Endodermal cell (in vitro differentiated cells): ENCODE results near the gene FAM149A. TPM values are rescaled to one million over a fixed set of nuclear protein-coding genes. Genes with fewer than 3 reads are reported as not detected.

Experiments used
- DNase-seq: peaks from one replicate; pipeline ENCODE4 v3.0.0-alpha.2; 2017
- H3K27ac ChIP-seq: 2 replicates; pipeline ENCODE4 v1.5.1; 2013; ENCODE audit warnings: mild to moderate bottlenecking, low read depth, low read length, moderate library complexity
- H3K27me3 ChIP-seq: 2 replicates; pipeline ENCODE4 v1.6.1; 2013; ENCODE audit warnings: mild to moderate bottlenecking, low read length, moderate library complexity; ENCODE audit not compliant: insufficient read depth, control insufficient read depth, poor library complexity, severe bottlenecking
- H3K36me3 ChIP-seq: 2 replicates; pipeline ENCODE4 v1.7.0; 2013; ENCODE audit warnings: mild to moderate bottlenecking, low read length, moderate library complexity; ENCODE audit not compliant: control insufficient read depth, insufficient read depth
- H3K4me1 ChIP-seq: one replicate; pipeline ENCODE4 v1.7.0; 2013; ENCODE audit warnings: low read length; ENCODE audit not compliant: control insufficient read depth, insufficient read depth
- H3K4me3 ChIP-seq: 2 replicates; pipeline ENCODE4 v1.5.1; 2013; ENCODE audit warnings: mild to moderate bottlenecking, low read length, moderate library complexity
- H3K9ac ChIP-seq: 2 replicates; pipeline ENCODE4 v1.6.1; 2013; ENCODE audit warnings: mild to moderate bottlenecking, low read length, moderate library complexity; ENCODE audit not compliant: poor library complexity, severe bottlenecking; ENCODE audit errors: extremely low read depth
- H3K9me3 ChIP-seq: 2 replicates; pipeline ENCODE4 v1.6.1; 2013; ENCODE audit warnings: mild to moderate bottlenecking, low read length, moderate library complexity; ENCODE audit not compliant: control insufficient read depth
- H3K27ac Mint-ChIP-seq: 2 replicates; pipeline ENCODE4 v1.8.0; 2020; ENCODE audit warnings: mixed read lengths
- H3K27me3 Mint-ChIP-seq: 2 replicates; pipeline ENCODE4 v1.8.0; 2021; ENCODE audit warnings: mild to moderate bottlenecking, mixed read lengths; ENCODE audit not compliant: insufficient read depth
- H3K36me3 Mint-ChIP-seq: 2 replicates; pipeline ENCODE4 v1.8.0; 2020; ENCODE audit warnings: low read depth, mixed read lengths
- H3K4me1 Mint-ChIP-seq: 2 replicates; pipeline ENCODE4 v1.8.0; 2020; ENCODE audit warnings: mixed read lengths
- H3K4me3 Mint-ChIP-seq: 2 replicates; pipeline ENCODE4 v1.8.0; 2020; ENCODE audit warnings: mild to moderate bottlenecking, moderate library complexity, mixed read lengths
- H3K9me3 Mint-ChIP-seq: 2 replicates; pipeline ENCODE4 v1.8.0; 2020; ENCODE audit warnings: mild to moderate bottlenecking, mixed read lengths
- CTCF ChIP-seq: fragments of 200-600 bp; sonication (generic); conservative IDR thresholded peaks from 2 replicates; pipeline ENCODE4 v1.5.0; 2021; ENCODE audit warnings: antibody characterized with exemption, mild to moderate bottlenecking
- WGBS, 2 experiments: methylation state at CpG; one replicate each; pipeline versions ENCODE4 v1.1.5 to v1.1.7; 2013; ENCODE audit warnings: missing lambda C conversion rate in 2 of 2, mixed read lengths in 1 of 2; ENCODE audit not compliant: insufficient coverage in 1 of 2, insufficient read length in 1 of 2; 5-methylcytosine and 5-hydroxymethylcytosine counted together
- total RNA-seq, 2 donors: library from RNA; stranded (reverse); fragmentation: NEBNext Ultra II Directional in 1 of 2; extraction: Animal tissue kit (Norgen Biotek cat#: 25700) in 1 of 2; gene quantifications; 2 replicates in 1 of 2; 3 replicates in 1 of 2; pipeline ENCODE4 v1.2.1, GENCODE V29; 2021

Gene FAM149A
- total RNA-seq, 2 donors from 2014 or later: 2.4 to 3.3 TPM

GRCh38 chr4:186188107-186188506 lies 83.6 kb downstream of the FAM149A start:
- H3K4me3 ChIP-seq: no peak overlapping the region
- H3K9ac ChIP-seq: no peak overlapping the region
- H3K36me3 ChIP-seq: no peaks in the 10 kb centered on the region
- Mint-ChIP-seq H3K4me3 (no peak overlapping the region), H3K27ac (no peak overlapping the region), H3K4me1 (peaks cover 12% of the 10 kb centered on the region), H3K27me3 (peaks cover 11% of the 10 kb centered on the region), H3K9me3 (no peaks in the 10 kb centered on the region), H3K36me3 (no peaks in the 10 kb centered on the region)
- no peak for TF ChIP-seq CTCF
- H3K9me3 ChIP-seq: no peaks in the 10 kb centered on the region
- no peaks in the 10 kb centered on the region for H3K4me1 ChIP-seq
- DNase-seq: no peak
- H3K27ac ChIP-seq: no peak overlapping the region
- no peaks in the 10 kb centered on the region for H3K27me3 ChIP-seq
- WGBS, 2 experiments: 78% methylated on average over 3 of the region's 3 CpGs; no CpG with 5 or more reads in 1 of the 2 experiments

- peak overlapping the region; percentile 78 for H3K4me3 Mint-ChIP-seq
- no peak overlapping the region for H3K27ac Mint-ChIP-seq
- no peaks in the 10 kb centered on the region for H3K9me3 ChIP-seq
- no peaks in the 10 kb centered on the region for H3K4me1 ChIP-seq
- H3K36me3 ChIP-seq: no peaks in the 10 kb centered on the region
- H3K27ac ChIP-seq: no peak overlapping the region
- peaks cover 12% of the 10 kb centered on the region for H3K4me1 Mint-ChIP-seq
- no peaks in the 10 kb centered on the region for H3K9me3 Mint-ChIP-seq
- no peaks in the 10 kb centered on the region for H3K36me3 Mint-ChIP-seq
- no peak for DNase-seq
- no peak for TF ChIP-seq CTCF
- H3K9ac ChIP-seq: no peak overlapping the region
- 81 to 92% methylated on average over 2 to 4 of the region's 4 CpGs for WGBS, 2 experiments
- no peak overlapping the region for H3K4me3 ChIP-seq
- H3K27me3 Mint-ChIP-seq: peaks cover 8% of the 10 kb centered on the region
- no peaks in the 10 kb centered on the region for H3K27me3 ChIP-seq
Observed at GRCh38 chr4:186189656-186190055, 85.2 kb downstream of the FAM149A start.

GRCh38 chr4:186190581-186191199 lies 86.2 kb downstream of the FAM149A start:
- H3K4me1 Mint-ChIP-seq: peaks cover 12% of the 10 kb centered on the region
- H3K27ac Mint-ChIP-seq: peak overlapping the region; percentile 79
- H3K4me1 ChIP-seq: no peaks in the 10 kb centered on the region
- H3K4me3 Mint-ChIP-seq: peak overlapping the region; percentile 78
- DNase-seq: no peak
- peak overlapping the region; percentile 42 for H3K9ac ChIP-seq
- H3K27me3 ChIP-seq: no peaks in the 10 kb centered on the region
- no peaks in the 10 kb centered on the region for H3K9me3 ChIP-seq
- WGBS, 2 experiments: 0 to 2% methylated on average over 13 to 34 of the region's 34 CpGs
- H3K27ac ChIP-seq: peak overlapping the region; percentile 4
- H3K36me3 ChIP-seq: no peaks in the 10 kb centered on the region
- peak overlapping the region; percentile 87 for H3K4me3 ChIP-seq
- peaks cover 7% of the 10 kb centered on the region for H3K27me3 Mint-ChIP-seq
- no peaks in the 10 kb centered on the region for H3K36me3 Mint-ChIP-seq
- TF ChIP-seq CTCF: peak; percentile 48
- no peaks in the 10 kb centered on the region for H3K9me3 Mint-ChIP-seq
